SK-N-SH (cell line): ENCODE measurements around the gene SLC25A44. TPM values are rescaled to one million over a fixed set of nuclear protein-coding genes. Genes with fewer than 3 reads are reported as not detected.

Source experiments
- CTCF ChIA-PET: fragments of 300-600, 350-600 bp; formaldehyde crosslinking; extraction: SDS; loops from one replicate; lab custom pipeline; 2021; lab: Yijun Ruan, JAX
- POLR2A ChIA-PET: fragments of 350-600 bp; sonication (Branson Sonifier 250); formaldehyde crosslinking; extraction: SDS; loops from one replicate; lab custom pipeline; 2020; ENCODE audit warnings: antibody characterized with exemption, inconsistent platforms; lab: Yijun Ruan, JAX
- DNase-seq: peaks from one replicate; pipeline ENCODE4 v3.0.0; 2012
- H2AFZ ChIP-seq: fragments of 200-600 bp; sonication (generic); 2 replicates; pipeline ENCODE4 v1.8.1; 2016; ENCODE audit warnings: antibody characterized with exemption, mild to moderate bottlenecking, low read depth
- H3F3A ChIP-seq: fragments of 200-600 bp; sonication (generic); replicated peaks from 2 replicates; pipeline ENCODE3; 2016; ENCODE audit warnings: antibody characterized with exemption, mild to moderate bottlenecking; ENCODE audit not compliant: insufficient read depth
- H3K27ac ChIP-seq, 2 experiments: fragments of 200-500 bp in 1 of 2; fragments of 200-600 bp in 1 of 2; sonication (Bioruptor generic) in 1 of 2; sonication (generic), shearing (Covaris generic) in 1 of 2; 2 replicates each; pipeline versions ENCODE4 v1.5.1 to v1.6.1; 2014 to 2016; ENCODE audit warnings: low read depth in 2 of 2, inconsistent platforms in 1 of 2, low read length in 1 of 2, mild to moderate bottlenecking in 1 of 2, mixed read lengths in 1 of 2
- H3K27me3 ChIP-seq: fragments of 200-600 bp; sonication (generic), shearing (Covaris generic); 2 replicates; pipeline ENCODE4 v1.6.1; 2016; ENCODE audit warnings: mixed run types; ENCODE audit not compliant: insufficient read depth
- H3K36me3 ChIP-seq, 2 experiments: fragments of 200-500 bp in 1 of 2; fragments of 200-600 bp in 1 of 2; sonication (Bioruptor generic) in 1 of 2; sonication (generic) in 1 of 2; replicated peaks in 1 of 2; 2 replicates each; pipeline versions ENCODE3 to v1.5.1; 2014 to 2016; ENCODE audit warnings: low read length in 1 of 2, mild to moderate bottlenecking in 1 of 2; ENCODE audit not compliant: insufficient read depth in 2 of 2, control insufficient read depth in 1 of 2
- H3K4me1 ChIP-seq, 2 experiments: fragments of 200-500 bp in 1 of 2; fragments of 200-600 bp in 1 of 2; sonication (Bioruptor generic) in 1 of 2; sonication (generic), shearing (Covaris generic) in 1 of 2; 2 replicates each; pipeline versions ENCODE4 v1.5.1 to v1.6.1; 2014 to 2016; ENCODE audit warnings: low read depth in 1 of 2, low read length in 1 of 2, mixed run types in 1 of 2; ENCODE audit not compliant: insufficient read depth in 2 of 2, control insufficient read depth in 1 of 2
- H3K4me2 ChIP-seq: fragments of 200-600 bp; sonication (generic), shearing (Covaris generic); 2 replicates; pipeline ENCODE4 v1.6.1; 2017; ENCODE audit warnings: mixed run types
- H3K4me3 ChIP-seq, 2 experiments: fragments of 200-500 bp in 1 of 2; fragments of 200-600 bp in 1 of 2; sonication (Bioruptor generic) in 1 of 2; sonication (generic), shearing (Covaris generic) in 1 of 2; 2 replicates each; pipeline versions ENCODE4 v1.5.1 to v1.8.1; 2014 to 2016; ENCODE audit warnings: low read depth in 2 of 2, inconsistent platforms in 1 of 2, low read length in 1 of 2, mild to moderate bottlenecking in 1 of 2, mixed read lengths in 1 of 2, moderate library complexity in 1 of 2
- H3K79me2 ChIP-seq: fragments of 200-600 bp; sonication (generic); 2 replicates; pipeline ENCODE4 v1.8.1; 2017; ENCODE audit warnings: mild to moderate bottlenecking; ENCODE audit not compliant: insufficient read depth
- H3K9ac ChIP-seq: fragments of 200-600 bp; sonication (generic); 2 replicates; pipeline ENCODE4 v1.6.1; 2017; ENCODE audit warnings: mixed run types
- H3K9me2 ChIP-seq: fragments of 200-600 bp; sonication (generic); 2 replicates; pipeline ENCODE4 v1.6.1; 2017; ENCODE audit warnings: mixed run types
- H3K9me3 ChIP-seq: fragments of 200-600 bp; sonication (generic); 2 replicates; pipeline ENCODE4 v1.6.1; 2017; ENCODE audit warnings: mixed run types, mild to moderate bottlenecking, moderate library complexity
- H4K20me1 ChIP-seq: fragments of 200-600 bp; sonication (generic); 2 replicates; pipeline ENCODE4 v1.6.1; 2017; ENCODE audit warnings: mild to moderate bottlenecking, mixed run types; ENCODE audit not compliant: insufficient read depth
- FOXJ3 ChIP-seq: sonication (generic); formaldehyde crosslinking; IDR thresholded peaks from 2 replicates; pipeline ENCODE4 v1.5.1; 2020; ENCODE audit warnings: mild to moderate bottlenecking, missing genetic modification reagents
- IRF3 ChIP-seq: fragments of 150-350 bp; IDR thresholded peaks from 2 replicates; pipeline ENCODE4 v1.6.1; 2016; ENCODE audit warnings: mild to moderate bottlenecking, low read depth, low read length
- JUND ChIP-seq: IDR thresholded peaks from 2 replicates; pipeline ENCODE4 v1.4.0; 2012
- NFIC ChIP-seq: IDR thresholded peaks from 2 replicates; pipeline ENCODE4 v1.4.0; 2012; ENCODE audit warnings: borderline replicate concordance
- NRF1 ChIP-seq: IDR thresholded peaks from 2 replicates; pipeline ENCODE4 v1.6.1; 2012; ENCODE audit warnings: low read depth, mild to moderate bottlenecking, low read length
- RCOR1 ChIP-seq: fragments of 150-350 bp; IDR thresholded peaks from 2 replicates; pipeline ENCODE4 v1.6.1; 2017; ENCODE audit warnings: antibody characterized with exemption, low read length
- REST ChIP-seq: IDR thresholded peaks from 2 replicates; pipeline ENCODE4 v1.6.1; 2012; ENCODE audit warnings: mild to moderate bottlenecking, low read depth, low read length, moderate library complexity
- RXRA ChIP-seq: IDR thresholded peaks from 2 replicates; pipeline ENCODE4 v1.4.0; 2012; ENCODE audit warnings: low read depth, mild to moderate bottlenecking, borderline replicate concordance
- SIN3A ChIP-seq: IDR thresholded peaks from 2 replicates; pipeline ENCODE4 v1.6.1; 2012; ENCODE audit warnings: low read depth, mild to moderate bottlenecking, low read length, moderate library complexity, borderline replicate concordance
- SMC3 ChIP-seq: IDR thresholded peaks from 2 replicates; pipeline ENCODE4 v1.6.1; 2012; ENCODE audit warnings: low read depth, low read length, improper control_type of control experiment
- TEAD4 ChIP-seq: IDR thresholded peaks from 2 replicates; pipeline ENCODE4 v1.4.0; 2012; ENCODE audit warnings: mild to moderate bottlenecking, borderline replicate concordance; ENCODE audit not compliant: insufficient read depth
- USF1 ChIP-seq: IDR thresholded peaks from 2 replicates; pipeline ENCODE4 v1.4.0; 2012; ENCODE audit warnings: low read depth, borderline replicate concordance
- YY1 ChIP-seq: IDR thresholded peaks from 2 replicates; pipeline ENCODE4 v1.4.0; 2012; ENCODE audit warnings: low read depth, mild to moderate bottlenecking
- WGBS: methylation state at CpG from one replicate; pipeline ENCODE4 v1.1.6; 2017; ENCODE audit warnings: low lambda C conversion rate; 5-methylcytosine and 5-hydroxymethylcytosine counted together
- polyA plus RNA-seq, 3 experiments: library from polyadenylated mRNA; depleted of rRNA; stranded (reverse); fragments of >200 nt; gene quantifications; 2 replicates each; pipeline ENCODE4 v1.2.3, GENCODE V29; 2012

SLC25A44 gene
- polyA plus RNA-seq, 1 of the 3 experiments (the other 2 are of a cell fraction): 28.5 TPM

- no peak for TF ChIP-seq NFIC
- no peak for TF ChIP-seq RXRA
- TF ChIP-seq TEAD4: no peak
- TF ChIP-seq YY1: no peak
- TF ChIP-seq NRF1: no peak
- TF ChIP-seq, all 33 proteins: peak for 0
Measured at GRCh38 chr1:156152628-156153027, 41.3 kb upstream of the SLC25A44 start (continued).

GRCh38 chr1:156153362-156153761 lies 40.5 kb upstream of the SLC25A44 start, which contains the start of gene SEMA4A:
SEMA4A (plus strand) TSS chr1:156153585; CDS start chr1:156154579, 994 bp downstream.
- Histone ChIP-seq H3K27me3 (no peaks in the 10 kb centered on the region), H3K4me2 (no peak within 1 kb of the TSS), H2AFZ (no peak within 1 kb of the TSS; the same call in 1 of the 2 replicates), H3K9ac (no peak within 1 kb of the TSS), H3K9me2 (no peaks in the 10 kb centered on the region), H3K27ac (no peak within 1 kb of the TSS), H3F3A (peaks cover 3% of the 10 kb centered on the region), H4K20me1 (no peaks in the 10 kb centered on the region), H3K36me3 (no peaks in the 10 kb centered on the region), H3K4me1 (no peaks in the 10 kb centered on the region), H3K9me3 (no peaks in the 10 kb centered on the region), H3K79me2 (no peaks in the 10 kb centered on the region), H3K4me3 (no peak within 1 kb of the TSS)
- CTCF ChIA-PET: interaction anchor here (0.6 to 2.5 kb wide), 4 partner anchors 11 to 106 kb away, joined by 3 to 10 read pairs (median 3); no protein-coding TSS in a partner anchor
- no peak for DNase-seq
- TF ChIP-seq REST (no peak), TEAD4 (no peak), JUND (no peak), IRF3 (no peak), USF1 (no peak), RCOR1 (no peak), SIN3A (no peak), FOXJ3 (CRISPR knock-in tag) (no peak), SMC3 (no peak)
- POLR2A ChIA-PET: no interaction called here
- WGBS: 82% methylated on average over 8 of the region's 10 CpGs
